Measurements from ENCODE around the gene SLC6A20.

GRCh38 chr3:45793482-45794176 is 2.7 kb downstream of the SLC6A20 start:
- no peak for TF ChIP-seq POLR2A (IDR thresholded peaks at IDR 0.05)
- no peak for TF ChIP-seq CTCF (IDR thresholded peaks at IDR 0.05)

Measured in gastroesophageal sphincter (tissue), 3 donors.